Trophoblast cell (in vitro differentiated cells and primary cell): Measurements from ENCODE around the gene TGFBR1.
A peak's percentile ranks its signal among the peaks of the same experiment; 100 is the strongest.

Experiments used
- DNase-seq, 2 donors: peaks; one replicate each; pipeline ENCODE4 v3.0.0-alpha.2; 2016
- H2AFZ ChIP-seq: 2 replicates; pipeline ENCODE4 v1.6.1; 2013; ENCODE audit warnings: low read length, moderate library complexity, mild to moderate bottlenecking; ENCODE audit not compliant: insufficient read depth, poor library complexity
- H2AK5ac ChIP-seq: 2 replicates; pipeline ENCODE4 v1.6.1; 2013; ENCODE audit warnings: mild to moderate bottlenecking, low read length
- H2BK120ac ChIP-seq: 2 replicates; pipeline ENCODE4 v1.6.1; 2013; ENCODE audit warnings: low read length, mild to moderate bottlenecking, moderate library complexity; ENCODE audit not compliant: insufficient read depth, poor library complexity
- H2BK12ac ChIP-seq: 2 replicates; pipeline ENCODE4 v1.6.1; 2013; ENCODE audit warnings: mild to moderate bottlenecking, low read length, moderate library complexity
- H2BK5ac ChIP-seq: 2 replicates; pipeline ENCODE4 v1.6.1; 2013; ENCODE audit warnings: low read length, low read depth, moderate library complexity, mild to moderate bottlenecking; ENCODE audit not compliant: poor library complexity
- H3K14ac ChIP-seq: 2 replicates; pipeline ENCODE4 v1.6.1; 2013; ENCODE audit warnings: mild to moderate bottlenecking, low read length
- H3K18ac ChIP-seq: 2 replicates; pipeline ENCODE4 v1.6.1; 2013; ENCODE audit warnings: mild to moderate bottlenecking, low read length
- H3K23ac ChIP-seq: 2 replicates; pipeline ENCODE4 v1.6.1; 2013; ENCODE audit warnings: low read length
- H3K27ac ChIP-seq: 2 replicates; pipeline ENCODE4 v1.5.1; 2013; ENCODE audit warnings: low read depth, mild to moderate bottlenecking, inconsistent platforms, low read length, moderate library complexity
- H3K27me3 ChIP-seq: 2 replicates; pipeline ENCODE4 v1.6.1; 2013; ENCODE audit warnings: inconsistent platforms, mild to moderate bottlenecking, low read length, moderate library complexity; ENCODE audit not compliant: insufficient read depth
- H3K36me3 ChIP-seq, 2 experiments: 1 replicate in 1 of 2; 2 replicates in 1 of 2; pipeline ENCODE4 v1.6.1; 2013; ENCODE audit warnings: low read length in 2 of 2, mild to moderate bottlenecking in 2 of 2, moderate library complexity in 1 of 2; ENCODE audit not compliant: insufficient read depth in 2 of 2, control insufficient read depth in 1 of 2
- H3K4ac ChIP-seq: 2 replicates; pipeline ENCODE4 v1.6.1; 2013; ENCODE audit warnings: low read depth, mild to moderate bottlenecking, low read length, moderate library complexity
- H3K4me1 ChIP-seq, 2 experiments: 1 replicate in 1 of 2; 2 replicates in 1 of 2; pipeline ENCODE4 v1.6.1; 2013; ENCODE audit warnings: low read length in 2 of 2, mild to moderate bottlenecking in 2 of 2, moderate library complexity in 1 of 2; ENCODE audit not compliant: insufficient read depth in 2 of 2, control insufficient read depth in 1 of 2
- H3K4me2 ChIP-seq: 2 replicates; pipeline ENCODE4 v1.6.1; 2013; ENCODE audit warnings: inconsistent platforms, mild to moderate bottlenecking, low read length, moderate library complexity
- H3K4me3 ChIP-seq: 2 replicates; pipeline ENCODE4 v1.5.1; 2013; ENCODE audit warnings: mild to moderate bottlenecking, low read depth, low read length, inconsistent platforms
- H3K79me1 ChIP-seq: one replicate; pipeline ENCODE4 v1.6.1; 2013; ENCODE audit warnings: low read length
- H3K79me2 ChIP-seq: 2 replicates; pipeline ENCODE4 v1.6.1; 2013; ENCODE audit warnings: low read length, mild to moderate bottlenecking; ENCODE audit not compliant: control insufficient read depth, insufficient read depth, poor library complexity
- H3K9ac ChIP-seq: 2 replicates; pipeline ENCODE4 v1.6.1; 2013; ENCODE audit warnings: mild to moderate bottlenecking, low read length
- H3K9me3 ChIP-seq: 2 replicates; pipeline ENCODE4 v1.6.1; 2013; ENCODE audit warnings: low read depth, mild to moderate bottlenecking, control low read depth, inconsistent platforms, low read length; ENCODE audit not compliant: insufficient read depth
- H4K12ac ChIP-seq: 2 replicates; pipeline ENCODE4 v1.6.1; 2013; ENCODE audit warnings: low read depth, mild to moderate bottlenecking, low read length, moderate library complexity
- H4K8ac ChIP-seq: 2 replicates; pipeline ENCODE4 v1.6.1; 2013; ENCODE audit warnings: low read depth, mild to moderate bottlenecking, low read length, moderate library complexity
- H4K91ac ChIP-seq: one replicate; pipeline ENCODE4 v1.6.1; 2013; ENCODE audit warnings: low read depth, mild to moderate bottlenecking, low read length, moderate library complexity
- WGBS: extraction: QIAGEN DNeasy Blood & Tissue Kit; methylation state at CpG from one replicate; pipeline ENCODE4 v1.1.7; 2013; ENCODE audit warnings: missing lambda C conversion rate; ENCODE audit not compliant: insufficient read length, insufficient coverage; ENCODE audit errors: extremely low coverage; 5-methylcytosine and 5-hydroxymethylcytosine counted together

Gene TGFBR1

DNA sequence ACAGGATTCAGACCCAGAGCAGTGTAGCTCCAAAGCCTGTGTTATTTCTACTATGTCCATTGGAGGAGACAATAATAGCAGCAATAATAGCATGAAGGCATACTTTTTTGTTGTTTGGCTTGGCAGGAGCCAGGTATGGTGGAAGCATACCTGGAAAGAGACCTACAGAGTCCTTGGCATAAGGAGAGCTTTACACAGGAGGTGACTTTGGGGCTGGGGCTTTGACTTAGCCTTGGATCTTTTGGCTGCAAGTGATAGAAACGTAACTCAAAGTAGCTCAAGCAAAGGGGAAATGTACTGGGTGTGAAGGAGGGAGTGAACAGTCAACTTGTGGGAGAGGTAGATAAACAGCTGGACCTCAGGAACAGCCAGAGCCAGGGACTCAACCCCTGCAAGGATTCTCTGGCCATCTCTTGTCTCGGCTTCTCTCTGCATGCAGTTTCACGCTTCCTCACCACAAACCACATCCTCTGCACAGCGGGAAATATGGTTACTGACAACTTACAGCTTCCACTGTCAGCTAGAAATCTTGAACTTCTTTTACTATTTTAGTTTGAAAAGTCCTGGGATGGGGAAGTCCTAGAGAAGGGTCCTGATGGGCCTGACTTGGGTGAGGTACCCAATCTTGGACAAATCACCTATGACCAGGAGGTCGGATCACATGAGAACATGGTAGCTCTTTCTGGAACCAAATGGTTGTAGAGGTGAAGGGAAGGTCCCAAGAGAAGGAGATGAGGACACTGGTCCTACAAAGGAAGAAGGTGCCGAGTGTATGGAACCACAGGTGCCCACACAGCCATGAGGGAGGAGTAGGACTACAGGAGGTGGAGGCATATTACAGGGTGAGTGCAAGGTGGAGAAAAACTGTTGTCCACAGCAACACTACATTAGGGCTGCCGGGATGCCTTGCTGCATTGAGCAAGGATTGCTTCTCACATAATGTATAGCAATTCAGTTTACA is 47.0 kb upstream of the TGFBR1 start:
- WGBS, result no CpG with 5 or more reads among the region's 7 CpGs
- no peak for DNase-seq

DNA sequence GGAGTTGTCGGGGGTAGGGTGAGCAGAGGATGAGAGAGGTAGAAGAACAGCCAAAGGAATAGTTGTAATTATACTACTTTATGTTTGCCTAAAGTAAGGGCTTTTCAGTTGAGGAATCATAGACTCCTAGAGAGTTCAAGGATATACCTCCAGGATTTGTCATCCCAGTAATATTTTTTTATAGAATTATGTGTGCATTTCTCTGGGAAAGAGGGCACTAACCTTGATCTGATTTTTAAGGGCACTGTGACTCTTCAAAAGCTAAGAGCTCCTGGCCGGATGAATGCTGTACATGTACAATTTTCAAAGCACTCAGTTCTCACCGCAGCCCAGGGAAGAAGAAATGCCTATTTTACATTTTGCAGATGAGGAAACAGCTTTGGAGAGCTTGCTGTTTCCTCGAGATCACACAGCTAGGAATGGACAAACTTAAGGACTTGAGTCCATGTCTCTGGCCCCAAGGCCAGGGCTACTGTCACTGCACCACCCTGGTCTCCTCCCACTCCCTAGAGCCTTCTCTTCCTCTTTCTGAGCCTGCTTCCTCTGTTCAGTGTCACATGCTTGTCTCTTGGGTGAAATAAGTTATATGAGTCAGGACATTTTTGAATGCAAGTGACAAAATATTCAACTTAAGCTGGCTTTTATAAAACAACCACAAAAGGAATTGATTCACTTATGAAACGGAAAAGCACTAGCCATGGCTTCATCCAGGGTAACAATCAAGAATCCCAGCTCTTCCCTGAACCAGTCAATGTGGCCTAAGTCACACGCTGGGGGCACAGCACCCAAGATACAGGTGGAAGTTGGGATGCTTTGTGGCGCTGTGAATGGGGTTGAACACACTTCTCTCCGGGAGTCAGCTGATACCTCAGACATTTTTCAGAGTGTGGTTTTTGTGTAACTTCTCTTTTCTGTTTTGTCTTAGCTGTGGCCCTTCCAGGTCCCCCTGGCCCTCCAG is 45.7 kb upstream of the TGFBR1 start:
- H3K14ac ChIP-seq, result no peak overlapping the region
- peaks cover 2% of the 10 kb centered on the region for H3K9me3 ChIP-seq
- H4K12ac ChIP-seq, result no peak overlapping the region
- H3K79me2 ChIP-seq, result no peaks in the 10 kb centered on the region
- H3K27me3 ChIP-seq, result no peaks in the 10 kb centered on the region
- no peak overlapping the region for H3K9ac ChIP-seq
- WGBS, result no CpG with 5 or more reads among the region's 8 CpGs
- peaks cover 8 to 12% of the 10 kb centered on the region in 2 experiments for H3K4me1 ChIP-seq
- H3K36me3 ChIP-seq, result no peaks in the 10 kb centered on the region
- no peak overlapping the region for H2BK5ac ChIP-seq
- peak overlapping the region; percentile 21 for H2BK12ac ChIP-seq
- no peak overlapping the region for H3K4ac ChIP-seq
- no peak overlapping the region for H3K27ac ChIP-seq
- no peak overlapping the region for H3K4me3 ChIP-seq
- no peak overlapping the region for H2AK5ac ChIP-seq
- no peak overlapping the region for H3K23ac ChIP-seq
- no peak overlapping the region for H4K8ac ChIP-seq
- H4K91ac ChIP-seq, result no peak overlapping the region
- H2BK120ac ChIP-seq, result no peak overlapping the region
- H2AFZ ChIP-seq, result no peak overlapping the region
- H3K4me2 ChIP-seq, result no peak overlapping the region
- peaks cover 4% of the 10 kb centered on the region for H3K79me1 ChIP-seq
- peak in 1 of 2 donors; percentile 33 for DNase-seq
- H3K18ac ChIP-seq, result no peak overlapping the region

More for the DNA sequence above, 47.0 kb upstream of the TGFBR1 start:
- peaks cover 10% of the 10 kb centered on the region for H3K79me1 ChIP-seq
- H2BK12ac ChIP-seq, result no peak overlapping the region
- H2BK120ac ChIP-seq, result no peak overlapping the region
- H3K14ac ChIP-seq, result no peak overlapping the region
- H3K79me2 ChIP-seq, result peaks cover 2% of the 10 kb centered on the region
- no peak overlapping the region for H3K23ac ChIP-seq
- peaks cover 2% of the 10 kb centered on the region for H3K9me3 ChIP-seq
- no peak overlapping the region for H3K4me2 ChIP-seq
- H3K18ac ChIP-seq, result no peak overlapping the region
- H3K4ac ChIP-seq, result no peak overlapping the region
- peaks cover 12 to 13% of the 10 kb centered on the region in 2 experiments for H3K4me1 ChIP-seq
- H2BK5ac ChIP-seq, result no peak overlapping the region
- H4K91ac ChIP-seq, result no peak overlapping the region
- H3K27ac ChIP-seq, result no peak overlapping the region
- no peak overlapping the region for H2AFZ ChIP-seq
- no peak overlapping the region for H3K4me3 ChIP-seq
- H3K27me3 ChIP-seq, result no peaks in the 10 kb centered on the region
- H3K9ac ChIP-seq, result no peak overlapping the region
- no peak overlapping the region for H4K8ac ChIP-seq
- no peaks in the 10 kb centered on the region for H3K36me3 ChIP-seq
- no peak overlapping the region for H4K12ac ChIP-seq
- H2AK5ac ChIP-seq, result no peak overlapping the region

DNA sequence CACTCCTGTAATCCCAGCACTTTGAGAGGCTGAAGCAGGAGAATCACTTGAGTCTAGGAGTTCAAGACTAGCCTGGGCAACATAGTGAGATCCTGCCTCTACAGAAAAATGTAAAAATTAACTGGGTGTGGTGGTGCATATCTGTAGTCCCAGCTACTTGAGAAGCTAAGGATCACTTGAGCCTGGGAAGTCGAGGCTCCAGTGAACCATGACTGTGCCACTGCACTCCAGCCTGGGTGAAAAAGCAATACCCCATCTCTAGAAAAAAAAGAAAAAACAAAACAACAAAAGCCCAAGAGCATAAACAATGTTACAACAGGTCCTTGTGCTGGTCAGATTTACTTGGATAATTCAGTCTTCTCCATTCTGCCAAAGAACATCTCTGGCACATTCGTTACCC is 44.3 kb upstream of the TGFBR1 start:
- H2BK120ac ChIP-seq, result no peak overlapping the region
- no peak overlapping the region for H4K12ac ChIP-seq
- no CpG with 5 or more reads among the region's 2 CpGs for whole genome bisulfite sequencing
- no peak overlapping the region for H3K14ac ChIP-seq
- H3K4me3 ChIP-seq, result no peak overlapping the region
- no peak overlapping the region for H4K8ac ChIP-seq
- no peak overlapping the region for H3K9ac ChIP-seq
- no peak overlapping the region for H3K27ac ChIP-seq
- H3K18ac ChIP-seq, result no peak overlapping the region
- H3K79me2 ChIP-seq, result no peaks in the 10 kb centered on the region
- no peak overlapping the region for H3K23ac ChIP-seq
- no peaks in the 10 kb centered on the region for H3K36me3 ChIP-seq
- H2BK5ac ChIP-seq, result no peak overlapping the region
- no peak overlapping the region for H2BK12ac ChIP-seq
- no peaks in the 10 kb centered on the region for H3K79me1 ChIP-seq
- H4K91ac ChIP-seq, result no peak overlapping the region
- no peak overlapping the region for H3K4ac ChIP-seq
- H2AFZ ChIP-seq, result no peak overlapping the region
- H3K9me3 ChIP-seq, result peaks cover 2% of the 10 kb centered on the region
- peaks cover 0 to 7% of the 10 kb centered on the region in 2 experiments for H3K4me1 ChIP-seq
- no peak overlapping the region for H3K4me2 ChIP-seq
- DNase-seq, result no peak
- no peak overlapping the region for H2AK5ac ChIP-seq
- no peaks in the 10 kb centered on the region for H3K27me3 ChIP-seq

DNA sequence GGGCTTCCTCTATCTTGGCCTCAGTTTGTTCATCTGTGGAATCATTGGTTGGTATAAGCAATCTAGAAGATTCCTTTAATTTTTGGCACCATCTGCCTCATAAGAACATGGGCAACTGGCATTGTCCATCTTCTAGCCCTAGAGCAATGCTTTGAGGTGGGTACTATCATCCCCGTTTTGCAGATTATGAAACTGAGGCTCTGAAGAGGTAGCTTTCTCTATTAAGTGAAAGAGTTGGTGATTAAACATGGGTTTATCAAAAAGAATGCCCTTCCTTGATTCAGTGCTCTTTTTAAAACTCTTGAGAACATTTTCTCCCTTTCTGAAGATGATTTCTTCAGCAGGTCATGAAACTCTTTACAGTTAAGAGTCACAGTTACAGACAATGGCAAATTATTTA is 42.4 kb upstream of the TGFBR1 start:
- WGBS, result no CpG with 5 or more reads among the region's 1 CpG
- H3K27ac ChIP-seq, result no peak overlapping the region

More for the DNA sequence above, 42.4 kb upstream of the TGFBR1 start:
- Histone ChIP-seq H4K8ac (no peak overlapping the region), H3K79me1 (peaks cover 3% of the 10 kb centered on the region), H3K79me2 (no peaks in the 10 kb centered on the region), H2BK12ac (no peak overlapping the region), H3K4me2 (no peak overlapping the region), H3K27me3 (no peaks in the 10 kb centered on the region), H3K18ac (no peak overlapping the region), H2AFZ (no peak overlapping the region), H4K91ac (no peak overlapping the region), H2BK5ac (no peak overlapping the region), H3K23ac (no peak overlapping the region), H3K14ac (no peak overlapping the region), H3K9ac (no peak overlapping the region), H4K12ac (no peak overlapping the region), H2BK120ac (no peak overlapping the region), H3K4me3 (no peak overlapping the region), H3K4me1 (peaks cover 7 to 13% of the 10 kb centered on the region in 2 experiments), H3K4ac (no peak overlapping the region), H2AK5ac (no peak overlapping the region), H3K9me3 (no peaks in the 10 kb centered on the region), H3K36me3 (no peaks in the 10 kb centered on the region)
- DNase-seq, result no peak
